ENCODE measurements around the gene LGMN.

The LGMN gene

DNA sequence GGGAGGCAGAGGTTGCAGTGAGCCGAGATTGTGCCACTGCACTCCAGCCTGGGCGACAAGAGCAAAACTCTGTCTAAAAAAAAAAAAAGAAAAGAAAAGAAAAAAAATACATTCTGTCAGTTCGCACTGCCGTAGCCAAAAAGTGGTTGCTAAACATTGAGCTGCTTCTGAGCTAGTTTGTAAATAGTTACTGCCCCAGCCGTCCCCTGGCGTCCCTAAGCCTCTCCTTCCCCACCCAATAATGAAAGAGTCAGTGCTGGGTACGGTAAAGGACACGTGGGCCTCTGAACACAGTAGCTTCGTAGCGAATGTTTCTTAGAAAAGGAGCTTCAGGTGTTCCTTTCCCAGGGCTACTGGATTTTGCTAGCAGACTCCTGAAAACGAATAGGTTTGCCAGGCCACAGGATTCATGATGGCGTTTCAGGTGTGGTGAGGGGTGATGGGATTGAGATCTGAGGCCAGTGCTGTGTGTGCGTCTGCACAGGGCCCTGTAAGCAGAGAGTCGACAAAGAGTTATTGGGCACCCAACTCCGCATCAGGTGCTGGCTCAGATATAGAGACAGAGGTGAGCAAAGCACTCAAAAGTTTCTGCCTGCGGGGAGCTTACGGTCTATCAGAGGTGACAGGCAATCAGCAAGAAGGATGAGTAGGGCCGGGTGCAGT is 94.1 kb downstream of the LGMN start:
- Histone ChIP-seq H3K4me3 (ENCODE audit: insufficient read depth in 1 of 2, low read depth in 1 of 2, low read length in 2 of 2) (no peak overlapping the region), H3K23ac (ENCODE audit: low read length in 2 of 2) (no peak overlapping the region), H3K9ac (ENCODE audit: low read length) (no peak overlapping the region), H2BK120ac (ENCODE audit: low read depth, low read length) (no peak overlapping the region), H3K27ac (ENCODE audit: low read length, poor library complexity, severe bottlenecking) (no peak overlapping the region), H4K91ac (ENCODE audit: low read length) (no peak overlapping the region), H3K27me3 (ENCODE audit: control insufficient read depth in 1 of 2, insufficient read depth in 1 of 2, low read length in 2 of 2) (no peaks in the 10 kb centered on the region), H2BK15ac (ENCODE audit: low read depth, poor library complexity, severe bottlenecking) (no peak overlapping the region), H2AFZ (ENCODE audit: low read depth, low read length) (no peak overlapping the region), H3K14ac (ENCODE audit: low read length in 2 of 2) (no peak overlapping the region), H2BK5ac (ENCODE audit: low read depth, low read length, poor library complexity, severe bottlenecking) (no peak overlapping the region), H4K8ac (ENCODE audit: low read length) (no peak overlapping the region), H3K18ac (ENCODE audit: low read depth in 1 of 2, low read length in 2 of 2) (no peak overlapping the region), H3K4me1 (ENCODE audit: control insufficient read depth, insufficient read depth, low read depth, low read length) (no peaks in the 10 kb centered on the region), H3K36me3 (ENCODE audit: control insufficient read depth in 1 of 2, insufficient read depth in 2 of 2, low read depth in 1 of 2, low read length in 2 of 2) (peaks cover 55 to 77% of the 10 kb centered on the region in 2 experiments), H3K4ac (ENCODE audit: low read depth in 1 of 2, low read length in 2 of 2) (no peak overlapping the region), H3K9me3 (ENCODE audit: control insufficient read depth, low read length) (no peaks in the 10 kb centered on the region), H3K79me1 (replicated peaks; ENCODE audit: low read length, poor library complexity, severe bottlenecking) (peaks cover 12% of the 10 kb centered on the region), H2BK12ac (ENCODE audit: low read length in 2 of 2) (no peak overlapping the region), H2AK5ac (ENCODE audit: low read length, severe bottlenecking) (no peak overlapping the region), H3K4me2 (ENCODE audit: low read length, poor library complexity, severe bottlenecking) (no peak overlapping the region)
- 94% methylated on average over 18 of the region's 18 CpGs for WGBS
- DNase-seq: no peak

Measured in mesenchymal stem cell (in vitro differentiated cells and primary cell).